ENCODE data around the gene RABGAP1.

The RABGAP1 gene

DNA sequence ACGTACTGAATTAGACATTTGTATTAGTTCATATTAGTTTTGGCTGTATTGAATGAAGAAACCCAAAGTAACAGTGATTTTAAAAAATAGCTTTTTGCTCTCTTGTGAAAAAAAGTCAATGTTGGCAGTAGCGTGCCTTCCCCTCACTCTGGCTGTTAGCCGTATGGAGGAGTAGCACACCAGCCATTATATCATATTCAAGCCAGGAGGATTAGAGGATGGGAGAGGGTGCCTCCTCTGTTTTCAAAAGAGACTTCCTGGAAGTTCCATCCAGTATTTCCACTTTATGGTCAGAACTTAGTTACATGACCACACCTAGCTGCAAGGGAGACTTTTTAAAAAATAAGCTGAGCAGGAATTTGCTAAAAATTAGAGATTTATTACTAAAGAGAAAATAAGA is 133.8 kb downstream of the RABGAP1 start:
- in situ Hi-C loops (cut with MboI; ENCODE audit: low sequenced_read_pairs), result no loop called here

GRCh38 chr9:123080444-123080843 is 139.6 kb downstream of the RABGAP1 start:
- in situ Hi-C loops (cut with MboI; ENCODE audit: low sequenced_read_pairs), result no loop called here

GRCh38 chr9:123081824-123082223 is 141.0 kb downstream of the RABGAP1 start:
- in situ Hi-C loops (cut with MboI; ENCODE audit: low sequenced_read_pairs), result no loop called here

DNA sequence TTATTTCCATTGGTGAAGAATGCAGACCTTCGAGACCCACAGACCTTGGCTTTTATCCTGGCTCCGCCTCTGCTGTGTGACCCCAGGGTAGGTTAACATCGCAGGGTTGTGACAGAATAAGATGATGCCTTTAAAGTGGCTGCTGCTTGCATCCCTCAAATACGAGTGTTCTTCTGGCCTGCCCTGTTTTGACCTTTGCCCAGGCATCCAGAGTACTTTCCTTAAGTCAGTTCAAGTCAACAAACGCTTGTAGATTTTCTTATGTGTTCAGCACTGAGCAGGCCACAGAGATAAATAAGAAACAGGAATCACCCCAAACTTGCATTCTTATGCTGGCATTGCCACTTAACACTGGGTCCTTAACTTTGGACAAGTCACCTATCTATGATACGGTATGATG is 142.9 kb downstream of the RABGAP1 start:
- in situ Hi-C loops (cut with MboI; ENCODE audit: low sequenced_read_pairs), result no loop called here

DNA sequence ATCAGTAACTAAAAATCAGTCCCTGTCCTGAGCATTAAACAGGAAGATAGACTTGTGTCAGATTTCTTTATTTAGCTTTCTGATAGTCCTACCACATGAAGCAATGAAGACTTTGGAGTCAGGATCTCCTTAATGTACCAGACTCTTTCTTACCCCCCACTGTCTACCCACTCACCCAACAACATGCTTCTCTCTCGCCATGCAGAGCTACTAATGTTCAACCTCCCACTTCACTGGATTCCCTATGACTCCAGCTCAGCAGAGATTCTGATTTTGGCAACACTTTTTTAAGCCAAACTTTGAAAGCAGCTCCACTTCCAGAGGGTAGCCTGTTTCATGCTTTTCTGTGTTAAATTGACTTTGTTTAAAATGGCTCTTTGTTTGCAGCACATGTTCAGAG is 143.4 kb downstream of the RABGAP1 start:
- in situ Hi-C loops (cut with MboI; ENCODE audit: low sequenced_read_pairs), result no loop called here

- in situ Hi-C loops (cut with MboI; ENCODE audit: low sequenced_read_pairs), result no loop called here
These were observed 145.1 kb downstream of the RABGAP1 start for GRCh38 chr9:123085916-123086315.

GRCh38 chr9:123087359-123087888 is 146.6 kb downstream of the RABGAP1 start:
- in situ Hi-C loops (cut with MboI; ENCODE audit: low sequenced_read_pairs), result no loop called here

- in situ Hi-C loops (cut with MboI; ENCODE audit: low sequenced_read_pairs), result no loop called here
These were observed 148.2 kb downstream of the RABGAP1 start for GRCh38 chr9:123089040-123089439.

DNA sequence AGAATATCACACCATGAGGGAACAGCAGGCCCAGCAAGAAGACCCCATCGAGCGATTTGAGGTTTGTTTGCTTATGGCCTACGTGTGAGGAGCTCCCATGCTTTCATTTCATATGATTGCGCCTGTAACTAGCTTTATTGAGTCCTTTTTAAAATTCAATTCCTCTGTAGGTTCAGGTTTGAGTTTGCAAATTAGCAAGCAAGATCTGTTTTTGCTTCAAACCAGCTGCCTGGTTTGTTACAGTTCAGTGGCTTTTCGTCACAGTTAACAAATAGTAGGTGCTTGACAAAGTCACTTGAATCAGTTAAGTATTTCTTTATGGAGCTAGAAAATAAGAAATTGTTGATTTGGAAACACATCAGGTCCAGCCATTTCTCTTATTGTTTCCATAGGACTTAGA is 149.0 kb downstream of the RABGAP1 start:
- in situ Hi-C loops (cut with MboI; ENCODE audit: low sequenced_read_pairs), result no loop called here

- in situ Hi-C loops (cut with MboI; ENCODE audit: low sequenced_read_pairs), result no loop called here
These were observed 149.5 kb downstream of the RABGAP1 start for GRCh38 chr9:123090198-123090896.

DNA sequence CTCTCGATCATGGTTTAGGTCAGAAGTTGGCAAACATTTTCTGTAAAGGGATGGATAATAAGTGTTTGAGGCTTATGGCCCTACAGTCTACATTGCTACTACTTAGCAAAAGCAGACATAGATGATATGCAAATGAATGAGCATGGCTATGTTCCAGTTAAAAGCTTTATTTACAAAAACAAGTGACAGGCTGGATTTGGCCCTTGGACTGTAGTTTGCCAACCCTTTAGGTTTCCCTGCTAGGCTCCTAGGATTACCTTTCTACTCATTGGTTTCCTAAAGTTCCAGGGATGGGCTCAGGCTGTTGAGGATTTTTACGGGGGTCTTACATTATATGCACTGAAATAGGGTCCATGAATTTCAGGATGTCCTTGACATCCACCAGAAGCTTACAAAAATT is 150.1 kb downstream of the RABGAP1 start:
- in situ Hi-C loops (cut with MboI; ENCODE audit: low sequenced_read_pairs), result no loop called here

DNA sequence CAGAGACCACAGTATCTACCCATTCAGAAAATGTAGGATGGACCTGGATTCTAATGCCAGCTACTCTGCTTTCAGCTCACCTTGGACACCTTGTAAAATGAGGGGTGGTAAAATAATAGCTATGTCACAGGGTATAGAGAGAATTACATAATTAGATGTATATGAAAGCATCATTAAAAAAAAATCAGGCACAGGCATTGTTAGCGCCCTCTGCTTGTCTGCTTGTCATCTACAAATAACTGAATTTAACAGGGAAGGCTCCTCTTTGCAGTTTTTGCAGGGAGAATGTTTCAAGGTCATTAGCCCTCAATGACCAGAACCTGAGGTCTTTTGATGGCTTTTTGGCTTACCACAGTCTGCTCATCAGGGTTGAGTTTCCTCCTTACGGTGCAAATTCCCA is 150.6 kb downstream of the RABGAP1 start:
- in situ Hi-C loops (cut with MboI; ENCODE audit: low sequenced_read_pairs), result no loop called here

GRCh38 chr9:123093141-123093540 is 152.3 kb downstream of the RABGAP1 start:
- in situ Hi-C loops (cut with MboI; ENCODE audit: low sequenced_read_pairs), result no loop called here

DNA sequence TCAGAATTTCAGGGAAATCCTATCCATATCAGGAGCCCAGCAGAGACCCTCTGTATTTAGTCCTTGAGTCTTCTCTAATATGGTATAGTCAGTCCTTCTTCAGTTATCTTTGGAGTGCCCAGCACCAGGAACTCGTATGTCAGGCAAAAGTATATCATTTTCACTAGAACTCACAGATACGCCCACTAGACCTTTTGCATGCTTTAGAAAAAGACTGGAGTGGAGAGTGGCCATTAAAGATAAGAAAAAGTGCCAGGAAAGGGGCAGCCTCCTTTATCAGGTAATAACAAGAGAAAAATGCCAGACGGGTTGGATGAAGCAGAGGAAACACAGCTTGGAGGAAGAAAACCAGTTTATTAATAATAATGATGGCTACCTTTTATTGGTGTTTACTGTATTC is 156.2 kb downstream of the RABGAP1 start:
- in situ Hi-C loops (cut with MboI; ENCODE audit: low sequenced_read_pairs), result no loop called here

GRCh38 chr9:123097430-123098095 is 156.7 kb downstream of the RABGAP1 start:
- in situ Hi-C loops (cut with MboI; ENCODE audit: low sequenced_read_pairs), result no loop called here

- in situ Hi-C loops (cut with MboI; ENCODE audit: low sequenced_read_pairs), result no loop called here
These were observed 157.3 kb downstream of the RABGAP1 start for GRCh38 chr9:123098096-123098459.

DNA sequence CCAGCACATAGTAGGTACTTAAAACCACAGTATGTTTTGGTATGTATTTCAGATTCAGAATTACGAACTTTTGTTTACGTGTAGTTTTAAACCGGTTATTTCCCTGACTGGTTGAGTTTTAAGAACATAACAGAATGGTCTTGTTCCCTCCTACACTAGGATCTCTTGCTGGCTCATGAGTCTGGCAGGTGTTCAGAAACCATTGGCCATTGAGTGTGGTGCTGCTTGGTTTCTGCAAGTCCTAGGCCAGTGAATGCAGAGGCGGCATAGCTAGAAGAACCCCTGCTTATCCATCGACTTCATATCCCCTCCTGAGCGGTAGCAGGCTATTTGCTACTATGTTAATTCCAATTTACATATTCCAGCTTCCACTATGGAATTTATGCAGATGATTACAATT is 158.2 kb downstream of the RABGAP1 start:
- in situ Hi-C loops (cut with MboI; ENCODE audit: low sequenced_read_pairs), result no loop called here

DNA sequence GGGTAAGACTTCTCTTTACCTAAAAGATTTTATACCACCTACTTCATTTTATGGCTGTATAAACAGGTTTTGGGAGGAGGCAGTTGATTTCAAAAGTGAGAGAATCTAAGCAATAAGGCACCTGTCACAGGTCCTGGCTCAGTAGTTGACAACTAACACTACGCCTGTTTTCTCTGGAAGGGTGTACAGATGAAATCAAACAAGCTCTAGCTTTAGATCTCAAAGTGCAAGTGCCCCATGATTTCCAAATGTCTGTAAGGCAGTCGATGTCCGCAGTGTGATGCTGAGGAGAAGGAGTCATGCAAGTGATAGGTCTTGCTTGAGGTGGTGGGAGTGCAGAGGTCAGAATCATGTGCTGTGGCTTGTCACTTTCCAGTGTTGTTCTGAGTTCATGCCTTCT is 158.7 kb downstream of the RABGAP1 start:
- in situ Hi-C loops (cut with MboI; ENCODE audit: low sequenced_read_pairs), result no loop called here

DNA sequence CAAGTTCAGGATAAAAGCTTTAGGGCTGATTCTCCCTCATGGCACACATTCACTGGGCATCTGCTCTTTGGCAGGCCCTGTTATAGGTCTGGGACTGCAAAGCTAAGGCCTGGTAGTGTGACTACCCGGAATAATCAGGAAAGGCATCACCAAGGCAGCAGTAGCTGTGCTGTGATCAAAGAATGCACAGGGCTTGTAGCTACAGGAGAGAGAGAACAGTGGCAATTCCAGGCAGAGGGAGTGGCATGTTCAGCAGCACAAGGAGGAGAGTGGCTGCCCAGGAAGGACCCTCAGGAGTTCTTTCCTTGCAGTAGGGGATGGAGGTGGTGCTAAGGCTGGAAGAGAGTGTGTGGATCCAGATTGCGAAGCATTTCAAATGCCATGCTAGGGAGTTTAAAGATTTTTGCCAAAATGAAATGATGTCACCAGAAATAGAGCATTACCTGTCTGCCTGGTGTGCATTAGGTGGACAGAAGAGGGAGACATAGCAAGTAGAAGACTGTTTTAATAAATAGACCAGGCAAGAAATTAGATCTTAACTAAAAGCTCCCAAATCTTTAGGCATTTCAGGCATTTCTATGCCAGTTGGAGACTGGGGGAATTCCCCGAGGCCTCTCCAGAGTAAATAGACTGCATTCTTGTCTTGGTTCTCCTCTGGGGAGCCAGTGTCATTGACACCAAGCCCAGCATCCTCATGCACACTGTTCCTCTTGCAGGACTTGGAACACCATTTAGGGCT is 161.7 kb downstream of the RABGAP1 start:
- in situ Hi-C loops (cut with MboI; ENCODE audit: low sequenced_read_pairs), result no loop called here

- in situ Hi-C loops (cut with MboI; ENCODE audit: low sequenced_read_pairs), result no loop called here
These were observed 164.0 kb downstream of the RABGAP1 start for GRCh38 chr9:123104807-123105206.

DNA sequence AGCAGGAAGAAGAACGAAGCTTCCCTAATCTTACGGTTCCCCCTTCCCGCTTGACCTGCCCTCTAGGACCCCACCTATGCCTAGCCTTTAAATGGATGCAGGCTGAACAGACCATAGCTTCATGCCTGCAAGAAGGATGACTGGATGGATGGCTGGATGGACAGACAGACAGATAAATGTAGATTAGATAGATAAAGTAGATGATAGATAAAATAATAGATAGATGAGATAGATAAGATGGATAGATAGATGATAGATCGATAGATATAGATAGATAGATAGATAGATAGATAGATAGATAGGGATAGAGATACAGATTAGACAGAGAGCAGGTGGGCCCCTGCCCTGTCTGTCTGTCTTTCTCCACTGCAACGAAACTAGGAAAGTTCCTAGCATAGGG is 164.7 kb downstream of the RABGAP1 start:
- in situ Hi-C loops (cut with MboI; ENCODE audit: low sequenced_read_pairs), result no loop called here

All from hTERT RPE-1 (cell line).